ENCODE measurements around the gene EEF1AKMT2. TPM values are rescaled to one million over a fixed set of nuclear protein-coding genes. Genes with fewer than 3 reads are reported as not detected.

Gene EEF1AKMT2
- polyA plus RNA-seq, 2 of the 4 experiments (the other 2 are of a cell fraction), result 23.5 to 28.1 TPM

- TF ChIP-seq NPAS2 (CRISPR knock-in tag; IDR thresholded peaks at IDR 0.05; ENCODE audit: borderline replicate concordance) (no peak), EHMT2 (IDR thresholded peaks at IDR 0.05; ENCODE audit: low read depth) (no peak), USF2 (IDR thresholded peaks at IDR 0.05) (no peak), ZSCAN20 (CRISPR knock-in tag; IDR thresholded peaks at IDR 0.05) (no peak), MYC (IDR thresholded peaks at IDR 0.05; ENCODE audit: borderline replicate concordance, low read length) (no peak), FOXS1 (CRISPR knock-in tag; IDR thresholded peaks at IDR 0.05) (no peak), PBX3 (IDR thresholded peaks at IDR 0.05) (no peak), GATA3 (IDR thresholded peaks at IDR 0.05; ENCODE audit: borderline replicate concordance) (no peak), TP53 (CRISPR knock-in tag; IDR thresholded peaks at IDR 0.05) (no peak)
Measured at GRCh38 chr10:124737221-124737620, 54.5 kb downstream of the EEF1AKMT2 start (continued).

GRCh38 chr10:124736491-124737136 is 55.1 kb downstream of the EEF1AKMT2 start:
- peak overlapping the region in 1 of 2 experiments; percentile 67; a peak in 3 of 6 replicates for H3K27ac ChIP-seq
- H3K4me2 ChIP-seq, result peak overlapping the region; percentile 25; the same call in 2 of the 3 replicates
- ChIA-PET POLR2A (no interaction called here), CTCF (interaction anchor here (1.0 to 6.8 kb wide), 3 partner anchors 197 to 348 kb away, joined by 3 to 96 read pairs (median 11); no protein-coding TSS in a partner anchor)
- FAIRE-seq, result no peak
- H3K9me3 ChIP-seq, result no peaks in the 10 kb centered on the region
- peaks cover 26% of the 10 kb centered on the region for H3K4me1 ChIP-seq
- H3K4me3 ChIP-seq, result no peak overlapping the region
- DNase-seq (ENCODE audit: low read depth in 1 of 2, low spot score in 1 of 2), result peak in 1 of 2 experiments; percentile 36
- TF ChIP-seq RFX5 (IDR thresholded peaks at IDR 0.05) (no peak), EHF (CRISPR knock-in tag; IDR thresholded peaks at IDR 0.05) (no peak), PBX3 (IDR thresholded peaks at IDR 0.05) (no peak), MAX (IDR thresholded peaks at IDR 0.05) (peak; percentile 46; the same call in 1 of the 2 replicates)
- 53% methylated on average over 8 of the region's 11 CpGs for WGBS (ENCODE audit: missing lambda C conversion rate)
- peak in 1 of 2 experiments; percentile 66; a peak in 3 of 6 replicates for ATAC-seq

- Histone ChIP-seq H3K9me3 (no peaks in the 10 kb centered on the region), H3K27ac (peak overlapping the region in 1 of 2 experiments; percentile 67; a peak in 1 of 6 replicates), H3K4me3 (no peak overlapping the region), H3K4me1 (peaks cover 18% of the 10 kb centered on the region), H3K4me2 (no peak overlapping the region)
- POLR2A ChIA-PET, result no interaction called here
- TF ChIP-seq FOXS1 (CRISPR knock-in tag; IDR thresholded peaks at IDR 0.05), result no peak
- ATAC-seq (no peak), DNase-seq (ENCODE audit: low read depth in 1 of 2, low spot score in 1 of 2) (no peak), FAIRE-seq (no peak)
- 87% methylated on average over 15 of the region's 15 CpGs for WGBS (ENCODE audit: missing lambda C conversion rate)
- CTCF ChIA-PET, result interaction anchor here (0.8 to 2.9 kb wide), 4 partner anchors 10 to 206 kb away, joined by 3 to 11 read pairs (median 6); no protein-coding TSS in a partner anchor
Measured at GRCh38 chr10:124735491-124736286, 56.0 kb downstream of the EEF1AKMT2 start.

- Histone ChIP-seq H3K4me1 (peaks cover 15% of the 10 kb centered on the region), H3K9me3 (no peaks in the 10 kb centered on the region), H3K27ac (no peak overlapping the region), H3K4me3 (no peak overlapping the region), H3K4me2 (no peak overlapping the region)
- WGBS (ENCODE audit: missing lambda C conversion rate), result 92% methylated on average over 15 of the region's 16 CpGs
- FAIRE-seq, result no peak
- POLR2A ChIA-PET, result no interaction called here
- CTCF ChIA-PET, result interaction anchor here (0.6 to 5.4 kb wide), 4 partner anchors 7 to 205 kb away, joined by 3 to 35 read pairs (median 6); no protein-coding TSS in a partner anchor
- no peak for ATAC-seq
- no peak for DNase-seq (ENCODE audit: low read depth in 1 of 2, low spot score in 1 of 2)
- TF ChIP-seq HOXA7 (CRISPR knock-in tag; IDR thresholded peaks at IDR 0.05) (no peak), SREBF2 (IDR thresholded peaks at IDR 0.05) (no peak), SMC3 (IDR thresholded peaks at IDR 0.05) (no peak), BHLHE40 (IDR thresholded peaks at IDR 0.05; ENCODE audit: low read depth, low read length) (no peak), EHF (CRISPR knock-in tag; IDR thresholded peaks at IDR 0.05) (no peak), ZSCAN20 (CRISPR knock-in tag; IDR thresholded peaks at IDR 0.05) (no peak), FOXS1 (CRISPR knock-in tag; IDR thresholded peaks at IDR 0.05) (no peak), EP300 (IDR thresholded peaks at IDR 0.05) (no peak), TFCP2L1 (CRISPR knock-in tag; IDR thresholded peaks at IDR 0.05) (no peak), EHMT2 (IDR thresholded peaks at IDR 0.05; ENCODE audit: low read depth) (no peak), MYC (IDR thresholded peaks at IDR 0.05; ENCODE audit: borderline replicate concordance, low read length) (no peak), ESRRA (IDR thresholded peaks at IDR 0.05; ENCODE audit: borderline replicate concordance, low read length) (no peak), NPAS2 (CRISPR knock-in tag; IDR thresholded peaks at IDR 0.05; ENCODE audit: borderline replicate concordance) (no peak), JUNB (IDR thresholded peaks at IDR 0.05) (no peak), KDM1A (IDR thresholded peaks at IDR 0.05; ENCODE audit: low read depth) (no peak), FOSL2 (IDR thresholded peaks at IDR 0.05) (no peak), FOSL2 (CRISPR knock-in tag; IDR thresholded peaks at IDR 0.05) (no peak), ZFP36 (IDR thresholded peaks at IDR 0.05; ENCODE audit: borderline replicate concordance, partially characterized antibody) (no peak), PHF8 (IDR thresholded peaks at IDR 0.05; ENCODE audit: borderline replicate concordance, low read depth) (no peak)
Measured at GRCh38 chr10:124734311-124735166, 57.1 kb downstream of the EEF1AKMT2 start.
